SIG-M5 treated with dmso at 0.1 percent for 504 hours (cell line): ENCODE data around the gene DCST1.
"Not testable (repeated sequence)": the region's sequence is repeated elsewhere in the genome, so short reads cannot be mapped to it uniquely, and the experiment has no call there.

ENCODE experiments used
- DNase-seq: peaks from one replicate; lab custom pipeline; 2025; ENCODE audit not compliant: unreplicated experiment; lab: John Stamatoyannopoulos, UW

DCST1 gene, protein sequence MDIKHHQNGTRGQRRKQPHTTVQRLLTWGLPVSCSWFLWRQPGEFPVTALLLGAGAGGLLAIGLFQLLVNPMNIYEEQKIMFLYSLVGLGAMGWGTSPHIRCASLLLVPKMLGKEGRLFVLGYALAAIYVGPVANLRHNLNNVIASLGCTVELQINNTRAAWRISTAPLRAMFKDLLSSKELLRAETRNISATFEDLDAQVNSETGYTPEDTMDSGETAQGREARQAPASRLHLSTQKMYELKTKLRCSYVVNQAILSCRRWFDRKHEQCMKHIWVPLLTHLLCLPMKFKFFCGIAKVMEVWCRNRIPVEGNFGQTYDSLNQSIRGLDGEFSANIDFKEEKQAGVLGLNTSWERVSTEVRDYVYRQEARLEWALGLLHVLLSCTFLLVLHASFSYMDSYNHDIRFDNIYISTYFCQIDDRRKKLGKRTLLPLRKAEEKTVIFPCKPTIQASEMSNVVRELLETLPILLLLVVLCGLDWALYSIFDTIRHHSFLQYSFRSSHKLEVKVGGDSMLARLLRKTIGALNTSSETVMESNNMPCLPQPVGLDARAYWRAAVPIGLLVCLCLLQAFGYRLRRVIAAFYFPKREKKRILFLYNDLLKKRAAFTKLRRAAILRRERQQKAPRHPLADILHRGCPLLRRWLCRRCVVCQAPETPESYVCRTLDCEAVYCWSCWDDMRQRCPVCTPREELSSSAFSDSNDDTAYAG

DNA sequence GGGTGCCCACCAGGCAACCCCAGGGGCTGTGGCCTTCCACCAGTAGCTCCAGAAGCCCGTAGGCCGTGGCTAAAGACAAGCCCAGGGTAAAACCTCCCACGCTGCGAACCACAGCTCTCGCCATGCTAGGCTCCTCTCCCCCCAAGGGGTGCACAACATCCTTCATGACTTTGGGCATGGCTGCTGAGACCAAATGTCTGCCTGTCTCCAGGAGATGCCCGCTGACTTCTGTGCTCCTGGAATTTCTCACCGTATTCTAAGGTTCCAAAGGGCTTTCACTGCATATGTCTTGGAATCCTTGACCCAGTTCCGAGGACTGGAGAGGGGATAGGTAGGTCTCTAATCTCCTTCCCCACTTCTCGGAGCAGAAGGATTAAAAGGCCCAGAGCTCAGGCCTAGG lies at the start of gene DCST1, which contains the start of gene DCST2:
TSS of gene DCST1 (plus strand) at position 301 of the 400 bp plus-strand sequence. CDS start 213 bp downstream, outside the sequence.
TSS of gene DCST2 (minus strand) at position 258 of the 400 bp plus-strand sequence. CDS start at position 178, 80 bp downstream.
- no peak for DNase-seq

DNA sequence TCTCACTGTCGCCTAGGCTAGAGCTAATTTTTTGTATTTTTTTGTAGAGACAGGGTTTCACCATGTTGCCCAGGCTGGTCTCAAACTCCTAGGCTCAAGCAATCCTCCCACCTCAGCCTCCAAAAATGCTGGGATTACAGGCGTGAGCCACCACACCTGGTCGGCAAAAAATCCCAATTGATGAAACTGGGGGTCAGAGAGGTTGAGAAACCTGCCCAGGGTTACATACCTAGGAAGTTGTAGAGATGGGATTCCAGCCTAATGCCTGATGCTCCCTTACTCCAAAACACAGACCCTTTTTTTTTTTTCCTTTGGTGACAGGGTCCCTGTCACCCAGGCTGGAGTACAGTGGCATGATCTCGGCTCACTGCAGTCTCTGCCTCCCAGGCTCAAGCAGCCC lies 46.9 kb upstream of the DCST1 start:
- not testable (repeated sequence) for DNase-seq

DNA sequence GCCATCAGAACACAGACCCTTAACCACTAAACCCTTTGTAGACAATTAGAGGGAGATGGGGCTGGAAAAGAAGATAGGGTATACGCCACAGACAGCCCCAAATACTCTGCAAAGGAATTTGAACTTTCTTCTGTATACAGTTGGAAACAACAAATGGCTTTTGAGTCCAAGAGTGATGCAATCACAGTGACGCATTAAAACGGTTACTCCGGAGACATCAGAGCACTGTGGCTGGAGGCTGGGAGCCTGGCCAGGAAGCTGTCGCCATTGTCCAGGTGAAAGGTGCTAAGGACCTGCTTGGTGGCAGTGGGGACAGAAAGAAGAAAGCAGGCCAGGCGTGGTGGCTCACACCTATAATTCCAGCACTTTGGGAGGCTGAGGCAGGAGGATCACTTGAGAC lies 46.3 kb upstream of the DCST1 start:
- no peak for DNase-seq

DNA sequence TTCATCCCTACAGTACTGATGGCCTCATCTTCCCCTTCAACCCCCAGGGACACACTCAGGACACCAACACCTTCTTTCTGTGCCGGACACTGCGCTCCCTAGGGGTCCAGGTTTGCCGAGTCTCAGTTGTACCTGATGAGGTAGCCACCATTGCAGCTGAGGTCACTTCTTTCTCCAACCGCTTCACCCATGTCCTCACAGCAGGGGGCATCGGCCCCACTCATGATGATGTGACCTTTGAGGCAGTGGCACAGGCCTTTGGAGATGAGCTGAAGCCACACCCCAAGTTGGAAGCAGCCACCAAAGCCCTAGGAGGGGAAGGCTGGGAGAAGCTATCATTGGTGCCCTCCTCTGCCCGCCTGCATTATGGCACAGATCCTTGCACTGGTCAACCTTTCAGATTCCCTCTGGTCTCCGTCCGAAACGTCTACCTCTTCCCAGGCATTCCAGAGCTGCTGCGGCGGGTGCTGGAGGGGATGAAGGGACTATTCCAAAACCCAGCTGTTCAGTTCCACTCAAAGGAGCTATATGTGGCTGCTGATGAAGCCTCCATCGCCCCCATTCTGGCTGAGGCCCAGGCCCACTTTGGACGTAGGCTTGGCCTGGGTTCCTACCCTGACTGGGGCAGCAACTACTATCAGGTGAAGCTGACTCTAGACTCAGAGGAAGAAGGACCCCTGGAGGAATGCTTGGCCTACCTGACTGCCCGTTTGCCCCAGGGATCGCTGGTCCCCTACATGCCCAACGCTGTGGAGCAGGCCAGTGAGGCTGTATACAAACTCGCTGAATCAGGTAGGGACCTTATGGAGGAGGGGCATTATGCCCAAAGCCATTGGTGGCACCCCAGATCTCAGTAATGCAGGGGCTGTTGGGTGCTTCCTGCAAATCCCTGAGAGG lies 45.3 kb upstream of the DCST1 start:
- DNase-seq, result no peak

DNA sequence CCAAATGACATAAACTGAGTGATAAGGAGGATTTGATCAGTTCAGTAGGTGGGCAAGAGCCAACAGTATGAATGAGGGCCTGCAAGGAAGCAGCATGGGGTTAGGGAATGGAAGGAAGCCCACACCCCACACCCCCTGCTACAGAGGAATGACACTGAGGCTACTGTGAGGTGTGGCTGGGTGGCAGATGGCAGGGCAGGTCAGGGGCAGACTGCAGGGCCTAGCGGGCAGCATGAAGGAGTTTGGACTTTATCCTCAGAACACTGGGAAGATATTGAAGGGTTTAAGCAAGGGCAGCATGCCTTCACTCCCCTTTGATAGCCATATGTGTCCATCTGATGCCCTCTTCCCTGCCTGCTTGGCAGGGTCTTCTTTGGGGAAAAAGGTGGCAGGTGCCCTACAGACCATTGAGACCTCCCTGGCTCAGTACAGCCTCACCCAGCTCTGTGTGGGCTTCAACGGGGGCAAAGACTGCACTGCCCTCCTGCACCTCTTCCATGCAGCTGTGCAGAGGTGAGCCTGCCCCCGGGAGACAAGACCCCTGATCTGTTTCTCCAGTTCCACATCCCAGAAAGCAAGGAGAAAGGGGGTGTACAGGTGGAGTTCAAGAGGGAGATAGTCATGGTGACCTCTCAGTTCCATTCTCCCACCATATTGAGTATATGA lies 44.3 kb upstream of the DCST1 start:
- no peak for DNase-seq

DNA sequence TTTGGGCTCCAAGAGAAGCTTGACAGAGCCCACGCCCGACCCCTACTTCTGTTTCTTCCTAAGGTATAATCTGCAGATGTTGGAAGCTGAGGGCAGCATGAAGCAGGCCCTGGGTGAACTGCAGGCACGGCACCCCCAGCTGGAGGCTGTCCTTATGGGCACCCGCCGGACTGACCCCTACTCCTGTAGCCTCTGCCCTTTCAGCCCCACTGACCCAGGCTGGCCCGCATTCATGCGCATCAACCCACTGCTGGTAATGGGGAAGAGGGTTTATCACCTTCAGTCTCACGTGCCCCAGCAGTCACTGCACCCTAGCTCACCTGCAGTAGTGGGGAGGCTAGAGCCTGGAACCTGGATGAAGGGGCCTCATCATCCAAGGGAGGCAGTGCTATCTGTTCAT lies 43.3 kb upstream of the DCST1 start:
- no peak for DNase-seq

DNA sequence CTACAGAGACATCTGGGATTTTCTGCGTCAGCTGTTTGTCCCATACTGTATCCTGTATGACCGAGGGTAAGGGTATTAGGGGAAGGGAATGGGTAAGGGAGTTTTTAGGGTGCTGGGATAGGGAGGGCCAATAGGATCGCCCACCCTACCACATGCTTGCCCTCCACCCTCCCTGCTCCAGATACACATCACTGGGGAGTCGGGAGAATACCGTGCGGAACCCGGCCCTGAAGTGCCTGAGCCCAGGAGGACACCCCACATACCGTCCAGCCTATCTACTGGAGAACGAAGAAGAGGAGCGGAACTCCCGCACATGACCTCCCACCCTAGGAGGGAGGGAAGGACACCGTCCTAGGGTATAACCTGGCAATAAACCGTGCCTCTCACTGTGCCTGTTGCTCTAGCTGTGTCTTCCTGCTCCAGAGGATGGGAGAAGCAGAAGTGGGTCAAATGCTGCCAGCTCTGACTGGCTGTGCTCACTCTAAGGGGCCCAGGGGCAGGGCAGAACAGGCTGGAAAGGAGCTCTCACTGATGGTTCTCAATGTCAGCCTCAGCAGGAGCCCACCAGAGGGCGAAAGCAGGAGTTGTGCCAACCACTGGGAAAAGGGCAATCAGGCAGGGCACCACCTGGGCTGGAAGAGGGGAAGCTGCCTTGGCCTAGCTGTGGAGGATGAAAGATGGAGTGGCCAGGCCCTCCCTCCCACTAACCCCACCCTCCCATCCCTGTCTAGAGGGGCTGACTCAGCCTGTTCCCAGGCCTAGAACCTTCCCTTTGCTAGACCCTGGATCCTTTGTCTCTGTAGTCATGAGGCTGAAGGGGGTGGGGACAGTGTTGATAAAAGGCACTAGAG lies 40.7 kb upstream of the DCST1 start:
- no peak for DNase-seq

DNA sequence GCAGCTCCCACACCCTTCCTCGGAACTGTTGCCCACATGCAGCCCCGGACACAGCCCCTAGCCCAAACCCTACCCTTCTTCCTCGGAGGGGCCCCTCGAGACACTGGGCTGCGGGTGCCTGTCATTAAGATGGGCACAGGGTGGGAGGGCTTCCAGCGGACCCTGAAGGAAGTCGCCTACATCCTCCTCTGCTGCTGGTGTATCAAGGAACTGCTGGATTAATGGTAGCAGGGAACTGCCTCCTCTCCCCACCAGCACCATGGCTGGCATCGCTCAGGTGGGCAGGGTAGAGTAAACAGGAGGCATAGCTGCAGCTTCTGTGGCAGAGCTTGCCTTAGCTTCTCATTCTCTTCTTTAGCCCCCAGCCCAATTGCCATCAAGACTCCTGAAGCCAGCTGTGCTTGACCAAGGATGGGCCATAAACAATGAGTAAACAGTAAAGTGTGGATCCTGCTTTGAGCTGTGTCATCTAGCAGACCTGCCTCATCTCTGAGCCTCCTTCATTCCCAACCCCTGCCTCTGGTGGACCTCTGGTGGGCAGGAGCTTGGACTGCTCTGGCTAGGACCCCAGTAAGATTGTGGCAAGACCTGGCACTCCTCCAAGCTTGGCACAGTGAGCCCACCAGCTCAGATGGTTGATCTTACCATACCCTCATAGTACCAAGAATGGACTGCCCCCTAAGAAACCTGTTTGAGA lies 39.9 kb upstream of the DCST1 start, which contains the start of gene LENEP:
TSS of gene LENEP (plus strand) at position 15 of the 697 bp plus-strand sequence. CDS start at position 37, 22 bp downstream.
- DNase-seq, result no peak

DNA sequence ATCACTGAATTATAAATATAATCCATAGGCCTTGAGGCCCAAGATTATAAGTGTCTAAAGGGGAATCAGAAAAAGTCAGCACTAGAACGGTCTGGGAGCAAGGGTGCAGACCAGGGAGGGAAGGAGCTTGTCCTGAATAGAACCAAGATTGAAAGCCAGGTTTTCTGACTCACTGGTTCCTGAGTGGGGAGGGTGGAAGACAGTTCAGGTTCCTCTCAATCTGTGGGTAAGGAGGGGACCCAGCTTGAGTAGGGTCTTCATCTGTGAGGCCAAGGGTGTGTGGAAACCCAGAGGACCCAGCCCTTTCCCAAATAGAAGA lies 39.4 kb upstream of the DCST1 start:
- no peak for DNase-seq

DNA sequence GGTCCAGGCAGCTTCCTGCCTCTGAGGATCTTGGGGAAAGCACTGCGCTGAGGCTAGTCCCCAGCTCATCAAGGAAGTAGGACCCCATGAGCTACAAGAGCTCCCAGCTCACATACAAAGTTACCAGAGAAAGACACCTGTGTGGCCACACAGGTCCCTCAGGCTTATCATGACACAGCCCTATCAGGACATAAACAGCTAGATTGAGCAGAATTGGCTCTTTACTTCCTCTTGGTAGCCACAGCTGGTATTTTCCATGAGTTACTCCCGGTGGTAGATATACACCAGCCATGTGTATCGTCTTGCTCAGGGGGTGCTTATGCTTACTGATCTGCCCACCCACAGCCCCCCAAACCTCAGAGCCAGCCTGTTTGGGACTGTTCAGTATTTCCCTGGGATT lies 39.0 kb upstream of the DCST1 start:
- DNase-seq, result no peak

DNA sequence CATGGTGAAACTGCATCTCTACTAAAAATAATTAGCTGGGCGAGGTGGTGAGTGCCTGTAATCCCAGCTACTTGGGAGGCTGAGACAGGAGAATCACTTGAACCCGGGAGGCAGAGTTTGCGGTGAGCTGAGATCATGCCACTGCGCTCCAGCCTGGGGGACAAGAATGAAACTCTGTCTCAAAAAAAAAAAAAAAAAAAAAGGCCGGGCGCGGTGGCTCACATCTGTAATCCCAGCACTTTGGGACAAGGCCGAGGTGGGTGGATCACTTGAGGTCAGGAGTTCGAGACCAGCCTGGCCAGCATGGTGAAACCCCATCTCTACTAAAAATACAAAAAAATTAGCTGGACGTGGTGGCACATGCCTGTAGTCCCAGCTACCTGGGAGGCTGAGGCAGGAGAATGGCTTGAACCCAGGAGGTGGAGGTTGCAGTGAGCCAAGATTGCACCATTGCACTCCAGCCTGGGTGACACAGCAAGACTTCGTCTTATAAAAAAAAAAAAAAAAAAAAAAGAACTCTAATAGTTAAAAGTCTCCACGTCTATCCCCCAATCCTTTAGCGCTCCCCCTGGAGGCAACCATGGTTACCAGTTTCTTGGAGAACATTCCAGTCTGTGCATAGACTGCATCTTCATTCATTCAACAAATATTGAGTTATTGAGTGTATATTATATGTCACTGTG lies 38.2 kb upstream of the DCST1 start:
- peak; percentile 84 for DNase-seq

DNA sequence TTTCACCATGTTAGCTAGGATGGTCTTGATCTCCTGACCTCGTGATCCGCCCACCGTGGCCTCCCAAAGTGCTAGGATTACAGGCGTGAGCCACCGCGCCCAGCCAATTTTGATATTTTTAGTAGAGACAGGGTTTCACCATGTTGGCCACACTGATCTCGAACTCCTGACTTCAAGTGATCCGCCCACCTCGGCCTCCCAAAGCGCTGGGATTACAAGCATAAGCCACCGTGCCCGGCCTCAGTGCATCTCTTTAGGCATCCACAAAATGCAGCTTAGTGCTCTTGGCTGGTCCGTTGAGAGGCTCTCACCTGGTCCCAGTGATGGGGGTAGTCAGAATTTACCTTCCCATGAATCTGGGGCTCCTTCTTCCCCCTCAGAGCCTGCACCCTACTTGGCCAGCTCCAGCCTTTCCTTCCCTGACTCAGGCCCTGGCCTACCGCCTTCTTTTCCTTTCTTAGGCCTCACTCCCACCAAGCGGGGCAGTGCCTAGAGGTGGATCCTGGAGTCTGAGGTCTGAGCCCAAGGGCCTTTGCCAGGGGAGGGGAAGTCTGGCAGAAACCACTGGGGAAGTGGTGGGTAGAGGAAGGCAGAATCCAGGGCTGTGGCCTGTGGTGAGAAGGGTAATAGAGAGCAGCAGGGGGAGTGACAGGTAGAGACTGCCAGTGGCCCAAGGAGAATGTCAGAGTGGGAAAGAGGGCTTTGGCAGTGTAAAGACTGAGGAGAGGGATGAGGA lies 36.5 kb upstream of the DCST1 start:
- peak; percentile 37 for DNase-seq

DNA sequence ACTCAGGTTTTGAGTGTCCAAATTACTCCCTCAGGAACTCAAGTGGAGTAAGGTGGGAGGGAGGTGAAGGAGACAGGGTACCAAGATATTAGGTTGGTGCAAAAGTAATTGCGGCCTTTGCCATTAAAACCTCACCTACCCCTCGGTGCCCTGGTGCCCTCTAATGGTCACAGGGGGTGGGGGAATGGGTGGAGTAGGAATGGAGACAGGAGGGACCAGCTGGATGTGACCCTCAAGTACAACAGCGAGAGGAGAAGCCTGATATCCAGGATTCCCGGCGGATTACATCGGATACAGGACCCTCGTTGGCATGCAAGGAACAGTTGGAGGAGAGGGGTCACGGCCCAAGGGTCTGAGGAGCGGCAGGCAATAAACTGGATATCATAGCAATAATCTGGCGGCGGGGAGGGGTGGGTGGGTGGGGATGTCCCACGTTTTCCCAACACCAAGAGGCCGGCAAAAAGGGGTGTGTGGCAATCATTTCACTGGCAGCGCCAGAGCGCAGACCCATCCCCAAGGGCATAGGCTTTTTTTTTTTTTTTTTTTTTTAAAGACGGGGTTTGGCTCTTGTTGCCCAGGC lies 35.3 kb upstream of the DCST1 start:
- DNase-seq, result no peak

DNA sequence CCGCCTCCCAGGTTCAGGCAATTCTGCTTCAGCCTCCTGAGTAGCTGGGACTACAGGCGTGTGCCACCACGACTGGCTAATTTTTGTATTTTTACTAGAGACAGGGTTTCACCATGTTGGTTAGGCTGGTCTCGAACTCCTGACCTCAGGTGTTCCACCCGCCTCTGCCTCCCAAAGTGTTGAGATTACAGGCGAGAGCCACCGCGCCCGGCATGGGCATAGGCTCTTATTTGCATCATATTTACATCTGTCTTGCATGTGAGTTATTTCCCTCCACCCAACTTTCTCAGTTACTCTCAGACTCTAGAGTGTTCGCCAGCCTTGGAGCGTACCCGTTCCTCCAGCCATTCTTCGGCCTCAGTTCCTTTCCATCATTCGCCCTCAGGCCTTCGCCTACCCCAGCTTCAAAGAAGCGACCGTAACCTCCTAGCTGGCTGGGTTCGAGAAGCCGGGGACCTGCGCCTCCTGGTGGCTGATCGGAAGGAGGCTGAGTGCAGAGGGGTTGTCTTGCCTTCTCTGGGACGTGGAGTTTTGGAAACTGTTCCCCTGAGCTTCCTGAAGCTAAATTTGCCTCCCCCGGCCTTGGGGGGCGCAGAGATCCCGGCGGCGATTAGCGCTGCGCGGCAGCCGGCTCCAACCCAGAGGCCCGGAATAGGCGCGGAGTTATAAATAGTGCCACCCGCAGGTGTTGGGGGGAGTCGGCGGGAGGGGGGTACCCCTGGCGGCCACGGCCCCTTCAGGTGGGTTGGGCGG lies 34.6 kb upstream of the DCST1 start:
- DNase-seq, result peak; percentile 90

DNA sequence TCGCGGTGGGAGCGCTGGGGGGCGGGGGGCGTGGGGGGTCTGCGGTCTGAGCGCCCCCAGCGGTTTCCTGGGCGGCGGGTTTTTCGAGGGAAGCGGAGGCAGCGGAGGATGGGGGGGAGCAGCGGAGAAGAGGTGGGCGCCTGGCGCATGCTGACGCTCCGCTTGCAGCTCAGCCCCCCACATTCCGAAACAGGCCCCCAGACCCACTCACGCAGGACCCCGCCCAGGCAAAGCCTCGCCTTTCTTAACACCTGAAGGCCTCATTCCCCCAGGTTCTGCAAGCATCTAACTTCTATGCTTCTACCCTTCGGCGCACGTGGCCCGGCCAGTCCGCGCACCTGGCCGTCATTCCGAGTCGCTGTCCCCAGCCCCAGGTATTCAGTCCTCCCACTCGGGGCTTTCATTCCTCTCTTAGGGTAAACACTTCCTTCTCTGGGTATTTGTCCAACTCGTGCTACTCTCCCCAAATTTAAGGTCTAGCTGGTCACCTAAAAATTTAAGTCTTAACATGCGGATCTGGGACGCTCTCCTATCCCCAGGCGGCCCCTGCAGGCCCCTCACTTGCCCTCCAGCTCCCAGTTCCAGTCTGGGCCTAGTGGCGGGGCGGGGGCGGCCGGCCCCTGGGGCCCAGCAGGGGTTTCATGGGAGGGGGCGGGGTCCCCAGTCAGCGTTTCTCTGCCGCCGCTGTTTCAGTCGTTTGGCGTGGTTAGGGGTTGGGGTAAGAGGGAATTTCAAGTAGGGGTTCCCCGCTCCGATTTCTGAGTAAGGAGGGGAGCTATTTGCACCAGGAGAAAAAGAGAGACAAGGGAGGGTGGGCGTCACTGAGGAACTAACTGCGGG lies 33.8 kb upstream of the DCST1 start:
- DNase-seq, result peak; percentile 65

DNA sequence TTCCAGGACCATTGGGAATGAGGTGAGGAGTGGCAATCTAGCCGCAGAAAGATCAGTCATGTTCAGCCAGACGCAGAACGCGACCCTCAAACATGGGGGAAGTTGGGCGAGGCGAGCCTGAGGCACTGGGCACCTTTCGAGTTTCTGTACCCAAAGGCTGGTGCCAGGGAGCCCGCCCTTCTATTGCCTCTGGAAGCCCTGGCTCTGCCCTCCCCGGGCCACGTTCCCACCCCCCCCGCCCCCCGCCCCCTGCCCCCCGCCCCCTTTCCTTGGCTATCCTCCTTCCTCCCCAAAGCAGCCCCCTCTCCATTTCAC lies 33.3 kb upstream of the DCST1 start:
- DNase-seq, result no peak
